ENCODE measurements around the gene CD2BP2. TPM values are rescaled to one million over a fixed set of nuclear protein-coding genes. Genes with fewer than 3 reads are reported as not detected.
A peak's percentile ranks its signal among the peaks of the same experiment; 100 is the strongest.

Gene CD2BP2
- total and polyA plus RNA-seq, 9 of the 15 experiments (the other 6 are each of a cell fraction or from before 2014, with no cell fraction given): 3.9 to 51.1 (median 32.8) TPM

DNA sequence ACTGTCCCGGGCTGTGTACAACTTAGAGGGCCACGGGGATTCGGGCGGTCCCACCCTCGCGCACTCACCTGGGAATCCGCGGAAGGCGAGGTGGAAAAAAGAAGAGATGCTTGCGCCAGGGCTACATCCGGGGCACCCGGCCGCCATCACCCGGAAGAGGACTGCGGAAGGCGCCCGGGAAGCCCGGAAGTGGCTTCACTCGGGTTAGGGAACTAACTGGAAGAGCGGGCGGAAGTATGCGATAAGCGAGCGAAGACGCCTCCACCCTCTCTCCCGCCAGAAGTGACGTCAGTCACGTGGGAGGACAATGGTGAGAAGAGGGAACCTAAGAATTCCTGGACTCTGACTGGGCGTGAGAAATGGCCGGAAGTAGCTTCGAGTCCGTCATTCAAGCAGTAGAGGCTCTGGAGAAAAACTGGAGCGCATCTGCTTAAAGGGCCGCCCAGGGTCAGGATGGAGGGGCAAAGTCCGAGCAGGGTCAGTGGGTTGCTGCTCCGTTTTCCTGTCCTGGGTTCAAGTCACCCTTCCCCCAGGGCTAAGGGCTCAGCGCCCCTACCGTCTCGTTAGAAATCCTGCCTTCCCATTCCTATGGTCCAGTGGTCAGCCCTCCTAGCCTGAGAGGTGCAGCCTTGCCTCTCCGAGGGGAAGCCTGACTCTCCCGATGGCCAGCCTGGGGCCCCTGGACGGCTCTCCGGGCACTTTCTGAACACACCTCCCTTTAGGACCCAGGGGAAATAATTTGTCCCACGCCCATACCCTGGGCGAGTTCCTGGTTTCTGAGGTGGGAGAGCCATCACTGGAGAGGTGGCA, at the start of gene CD2BP2 (continued):
- TF ChIP-seq RBFOX2 (IDR thresholded peaks at IDR 0.05; ENCODE audit: low read depth, low read length) (peak; percentile 85), DLX4 (CRISPR knock-in tag; IDR thresholded peaks at IDR 0.05) (no peak), ZNF41 (CRISPR knock-in tag; conservative IDR thresholded peaks at IDR 0.05) (no peak), DACH1 (IDR thresholded peaks at IDR 0.05; ENCODE audit: partially characterized antibody) (no peak), PML (IDR thresholded peaks at IDR 0.05; ENCODE audit: low read length) (0 out of 2 replicates have a peak, but pooled peaks have one; percentile 59), ARID4B (CRISPR knock-in tag; IDR thresholded peaks at IDR 0.05) (peak; percentile 76), ATF2 (CRISPR knock-in tag; IDR thresholded peaks at IDR 0.05) (peak; percentile 64; the same call in 1 of the 2 replicates), ARID1B (IDR thresholded peaks at IDR 0.05) (peak; percentile 49), KDM1A (IDR thresholded peaks at IDR 0.05) (peak in 1 of 2 experiments; percentile 19; a peak in 2 of 4 replicates), POU5F1 (IDR thresholded peaks at IDR 0.05; ENCODE audit: borderline replicate concordance, low read depth, low read length, partially characterized antibody) (peak; percentile 88)
- TF ChIP-seq, protein P1, sequence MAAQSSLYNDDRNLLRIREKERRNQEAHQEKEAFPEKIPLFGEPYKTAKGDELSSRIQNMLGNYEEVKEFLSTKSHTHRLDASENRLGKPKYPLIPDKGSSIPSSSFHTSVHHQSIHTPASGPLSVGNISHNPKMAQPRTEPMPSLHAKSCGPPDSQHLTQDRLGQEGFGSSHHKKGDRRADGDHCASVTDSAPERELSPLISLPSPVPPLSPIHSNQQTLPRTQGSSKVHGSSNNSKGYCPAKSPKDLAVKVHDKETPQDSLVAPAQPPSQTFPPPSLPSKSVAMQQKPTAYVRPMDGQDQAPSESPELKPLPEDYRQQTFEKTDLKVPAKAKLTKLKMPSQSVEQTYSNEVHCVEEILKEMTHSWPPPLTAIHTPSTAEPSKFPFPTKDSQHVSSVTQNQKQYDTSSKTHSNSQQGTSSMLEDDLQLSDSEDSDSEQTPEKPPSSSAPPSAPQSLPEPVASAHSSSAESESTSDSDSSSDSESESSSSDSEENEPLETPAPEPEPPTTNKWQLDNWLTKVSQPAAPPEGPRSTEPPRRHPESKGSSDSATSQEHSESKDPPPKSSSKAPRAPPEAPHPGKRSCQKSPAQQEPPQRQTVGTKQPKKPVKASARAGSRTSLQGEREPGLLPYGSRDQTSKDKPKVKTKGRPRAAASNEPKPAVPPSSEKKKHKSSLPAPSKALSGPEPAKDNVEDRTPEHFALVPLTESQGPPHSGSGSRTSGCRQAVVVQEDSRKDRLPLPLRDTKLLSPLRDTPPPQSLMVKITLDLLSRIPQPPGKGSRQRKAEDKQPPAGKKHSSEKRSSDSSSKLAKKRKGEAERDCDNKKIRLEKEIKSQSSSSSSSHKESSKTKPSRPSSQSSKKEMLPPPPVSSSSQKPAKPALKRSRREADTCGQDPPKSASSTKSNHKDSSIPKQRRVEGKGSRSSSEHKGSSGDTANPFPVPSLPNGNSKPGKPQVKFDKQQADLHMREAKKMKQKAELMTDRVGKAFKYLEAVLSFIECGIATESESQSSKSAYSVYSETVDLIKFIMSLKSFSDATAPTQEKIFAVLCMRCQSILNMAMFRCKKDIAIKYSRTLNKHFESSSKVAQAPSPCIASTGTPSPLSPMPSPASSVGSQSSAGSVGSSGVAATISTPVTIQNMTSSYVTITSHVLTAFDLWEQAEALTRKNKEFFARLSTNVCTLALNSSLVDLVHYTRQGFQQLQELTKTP (IDR thresholded peaks at IDR 0.05; ENCODE audit: low read depth in 1 of 2, partially characterized antibody in 2 of 2): peak in 1 of 2 experiments; percentile 42
